Astrocyte (in vitro differentiated cells and primary cell): ENCODE results near the gene FAM83D. TPM values are rescaled to one million over a fixed set of nuclear protein-coding genes. Genes with fewer than 3 reads are reported as not detected.

Source experiments
- DNase-seq: peaks from one replicate; pipeline ENCODE4 v3.0.0-alpha.2; 2010; ENCODE audit warnings: low read depth
- FAIRE-seq: peaks from 2 replicates; lab custom pipeline; 2011; peaks lifted over from hg19 to GRCh38; lab: Jason Lieb, UNC
- H2AFZ ChIP-seq: 2 replicates; pipeline ENCODE4 v1.6.0; 2012; ENCODE audit warnings: low read depth, low read length, inconsistent platforms
- H3K27ac ChIP-seq: 2 replicates; pipeline ENCODE4 v1.5.1; 2011; ENCODE audit warnings: low read depth, low read length, inconsistent platforms
- H3K27me3 ChIP-seq: 2 replicates; pipeline ENCODE4 v1.6.0; 2011; ENCODE audit warnings: low read length, inconsistent platforms; ENCODE audit not compliant: insufficient read depth
- H3K36me3 ChIP-seq: 2 replicates; pipeline ENCODE4 v1.5.1; 2011; ENCODE audit warnings: low read length, inconsistent platforms; ENCODE audit not compliant: insufficient read depth
- H3K4me1 ChIP-seq: 2 replicates; pipeline ENCODE4 v1.5.1; 2011; ENCODE audit warnings: low read length, inconsistent platforms; ENCODE audit not compliant: insufficient read depth
- H3K4me2 ChIP-seq: 2 replicates; pipeline ENCODE4 v1.6.0; 2012; ENCODE audit warnings: low read length, inconsistent platforms
- H3K4me3 ChIP-seq: 2 replicates; pipeline ENCODE4 v1.5.1; 2011; ENCODE audit warnings: low read depth, mild to moderate bottlenecking, low read length, inconsistent platforms; ENCODE audit not compliant: insufficient read depth
- H3K79me2 ChIP-seq: 2 replicates; pipeline ENCODE4 v1.6.0; 2012; ENCODE audit warnings: mild to moderate bottlenecking, low read length, inconsistent platforms; ENCODE audit not compliant: insufficient read depth
- H3K9ac ChIP-seq: 2 replicates; pipeline ENCODE4 v1.6.0; 2012; ENCODE audit warnings: mild to moderate bottlenecking, low read length, inconsistent platforms
- H3K9me3 ChIP-seq: 2 replicates; pipeline ENCODE4 v1.5.1; 2012; ENCODE audit warnings: low read depth, mild to moderate bottlenecking, low read length, inconsistent platforms; ENCODE audit not compliant: insufficient read depth
- H4K20me1 ChIP-seq: 2 replicates; pipeline ENCODE4 v1.6.0; 2012; ENCODE audit warnings: low read length, inconsistent platforms; ENCODE audit not compliant: insufficient read depth
- H3K27ac Mint-ChIP-seq: one replicate; pipeline ENCODE4 v1.8.0; 2021; ENCODE audit warnings: mild to moderate bottlenecking, mixed read lengths; ENCODE audit not compliant: unreplicated experiment
- H3K27me3 Mint-ChIP-seq: one replicate; pipeline ENCODE4 v1.8.0; 2021; ENCODE audit warnings: low read depth, mixed read lengths; ENCODE audit not compliant: unreplicated experiment
- H3K36me3 Mint-ChIP-seq: one replicate; pipeline ENCODE4 v1.8.0; 2021; ENCODE audit warnings: low read depth, mixed read lengths; ENCODE audit not compliant: unreplicated experiment
- H3K4me1 Mint-ChIP-seq: one replicate; pipeline ENCODE4 v1.8.0; 2021; ENCODE audit warnings: low read depth, mixed read lengths; ENCODE audit not compliant: unreplicated experiment
- H3K4me3 Mint-ChIP-seq: one replicate; pipeline ENCODE4 v1.8.0; 2021; ENCODE audit warnings: mild to moderate bottlenecking, moderate library complexity, mixed read lengths; ENCODE audit not compliant: unreplicated experiment
- H3K9me3 Mint-ChIP-seq: one replicate; pipeline ENCODE4 v1.8.0; 2021; ENCODE audit warnings: mild to moderate bottlenecking, mixed read lengths; ENCODE audit not compliant: unreplicated experiment
- CTCF ChIP-seq: IDR thresholded peaks from 2 replicates; pipeline ENCODE4 v1.5.1; 2011; ENCODE audit warnings: low read depth, mild to moderate bottlenecking, inconsistent platforms, low read length, moderate library complexity; ENCODE audit not compliant: insufficient read depth
- EZH2 ChIP-seq: IDR thresholded peaks from 2 replicates; pipeline ENCODE4 v1.6.1; 2012; ENCODE audit warnings: mild to moderate bottlenecking, low read length, inconsistent platforms; ENCODE audit not compliant: insufficient read depth
- total RNA-seq: library from RNA; stranded (reverse); gene quantifications from 2 replicates; pipeline ENCODE4 v1.2.1, GENCODE V29; 2021

FAM83D gene
- total RNA-seq, 1 donor from 2014 or later: 3.3 TPM

GRCh38 chr20:38931984-38932383, 5.8 kb downstream of the FAM83D start:
- H3K79me2 ChIP-seq: peaks cover 100% of the 10 kb centered on the region
- H2AFZ ChIP-seq: no peak overlapping the region
- Mint-ChIP-seq H3K36me3 (no peaks in the 10 kb centered on the region), H3K4me1 (peaks cover 11% of the 10 kb centered on the region), H3K27ac (no peak overlapping the region), H3K9me3 (no peaks in the 10 kb centered on the region), H3K27me3 (no peaks in the 10 kb centered on the region), H3K4me3 (no peak overlapping the region)
- H4K20me1 ChIP-seq: peaks cover 6% of the 10 kb centered on the region
- no peaks in the 10 kb centered on the region for H3K27me3 ChIP-seq
- no peaks in the 10 kb centered on the region for H3K36me3 ChIP-seq
- no peaks in the 10 kb centered on the region for H3K9me3 ChIP-seq
- H3K4me1 ChIP-seq: peaks cover 21% of the 10 kb centered on the region
- peak overlapping the region; percentile 62 for H3K4me2 ChIP-seq
- DNase-seq (no peak), FAIRE-seq (no peak)
- peak overlapping the region; percentile 46 for H3K9ac ChIP-seq
- TF ChIP-seq CTCF: no peak
- no peak for TF ChIP-seq EZH2
- H3K27ac ChIP-seq: no peak overlapping the region
- H3K4me3 ChIP-seq: no peak overlapping the region

- H3K9ac ChIP-seq: peak overlapping the region; percentile 46
- H3K9me3 Mint-ChIP-seq: no peaks in the 10 kb centered on the region
- H3K4me3 Mint-ChIP-seq: no peak overlapping the region
- peaks cover 11% of the 10 kb centered on the region for H3K4me1 Mint-ChIP-seq
- peaks cover 100% of the 10 kb centered on the region for H3K79me2 ChIP-seq
- H4K20me1 ChIP-seq: peaks cover 13% of the 10 kb centered on the region
- peak; percentile 71 for DNase-seq
- H2AFZ ChIP-seq: peak overlapping the region; percentile 48
- no peaks in the 10 kb centered on the region for H3K36me3 Mint-ChIP-seq
- peak overlapping the region; percentile 46 for H3K27ac ChIP-seq
- H3K9me3 ChIP-seq: no peaks in the 10 kb centered on the region
- TF ChIP-seq CTCF: no peak
- no peak for TF ChIP-seq EZH2
- peak overlapping the region; percentile 43 for H3K27ac Mint-ChIP-seq
- H3K27me3 ChIP-seq: no peaks in the 10 kb centered on the region
- H3K4me3 ChIP-seq: no peak overlapping the region
- H3K4me2 ChIP-seq: peak overlapping the region; percentile 62
- H3K4me1 ChIP-seq: peaks cover 21% of the 10 kb centered on the region
- H3K27me3 Mint-ChIP-seq: no peaks in the 10 kb centered on the region
- no peaks in the 10 kb centered on the region for H3K36me3 ChIP-seq
- FAIRE-seq: no peak
Observed at GRCh38 chr20:38932457-38933120, 6.4 kb downstream of the FAM83D start.

- Mint-ChIP-seq H3K27ac (no peak overlapping the region), H3K36me3 (no peaks in the 10 kb centered on the region), H3K27me3 (no peaks in the 10 kb centered on the region), H3K9me3 (no peaks in the 10 kb centered on the region), H3K4me1 (peaks cover 11% of the 10 kb centered on the region), H3K4me3 (no peak overlapping the region)
- Histone ChIP-seq H4K20me1 (peaks cover 16% of the 10 kb centered on the region), H3K9me3 (no peaks in the 10 kb centered on the region), H3K9ac (no peak overlapping the region), H3K4me3 (no peak overlapping the region), H3K27me3 (no peaks in the 10 kb centered on the region), H2AFZ (no peak overlapping the region), H3K36me3 (no peaks in the 10 kb centered on the region), H3K79me2 (peaks cover 100% of the 10 kb centered on the region), H3K4me2 (no peak overlapping the region), H3K27ac (no peak overlapping the region), H3K4me1 (peaks cover 15% of the 10 kb centered on the region)
- no peak for TF ChIP-seq CTCF
- TF ChIP-seq EZH2: no peak
- no peak for DNase-seq
- FAIRE-seq: no peak
Observed at GRCh38 chr20:38934530-38934929, 8.3 kb downstream of the FAM83D start.
